GM12892 (cell line): ENCODE results near the gene ZNF254.
"Not testable (repeated sequence)": the region's sequence is repeated elsewhere in the genome, so short reads cannot be mapped to it uniquely, and the experiment has no call there.

ENCODE experiments used
- DNase-seq: peaks from one replicate; pipeline ENCODE4 v3.0.0; 2011; ENCODE audit not compliant: insufficient read length
- FAIRE-seq: peaks from 2 replicates; lab custom pipeline; 2011; peaks lifted over from hg19 to GRCh38; lab: Jason Lieb, UNC
- POLR2A ChIP-seq: IDR thresholded peaks from 2 replicates; pipeline ENCODE4 v1.6.1; 2011; ENCODE audit warnings: low read depth, low read length, control low read depth
- POLR2AphosphoS5 ChIP-seq: IDR thresholded peaks from 2 replicates; pipeline ENCODE4 v1.6.1; 2011; ENCODE audit warnings: low read depth, low read length, control low read depth
- TAF1 ChIP-seq: IDR thresholded peaks from 2 replicates; pipeline ENCODE4 v1.6.1; 2011; ENCODE audit warnings: low read depth, mild to moderate bottlenecking, control low read depth, low read length, borderline replicate concordance

Gene ZNF254

GRCh38 chr19:24074720-24075454, 12.1 kb upstream of the ZNF254 start:
- no peak for DNase-seq
- no peak for FAIRE-seq
- TF ChIP-seq POLR2AphosphoS5, result no peak
- TF ChIP-seq TAF1, result no peak
- TF ChIP-seq POLR2A, result no peak

- not testable (repeated sequence) for DNase-seq, FAIRE-seq
Observed at GRCh38 chr19:24075530-24075929, 11.5 kb upstream of the ZNF254 start.

- no peak for FAIRE-seq
- no peak for DNase-seq
- TF ChIP-seq TAF1, result no peak
- TF ChIP-seq POLR2A, result no peak
- no peak for TF ChIP-seq POLR2AphosphoS5
Observed at GRCh38 chr19:24078680-24079079, 8.3 kb upstream of the ZNF254 start.

- FAIRE-seq (no peak), DNase-seq (no peak)
- TF ChIP-seq TAF1 (no peak), POLR2A (no peak), POLR2AphosphoS5 (no peak)
Observed at GRCh38 chr19:24081056-24081455, 5.9 kb upstream of the ZNF254 start.

- FAIRE-seq (no peak), DNase-seq (no peak)
- TF ChIP-seq POLR2A, result no peak
- TF ChIP-seq POLR2AphosphoS5, result no peak
- TF ChIP-seq TAF1, result no peak
Observed at GRCh38 chr19:24098359-24098758, 11.4 kb downstream of the ZNF254 start.

GRCh38 chr19:24099829-24100228, 12.8 kb downstream of the ZNF254 start:
- DNase-seq (no peak), FAIRE-seq (no peak)
- TF ChIP-seq POLR2AphosphoS5 (no peak), POLR2A (no peak), TAF1 (no peak)

- not testable (repeated sequence) for FAIRE-seq, DNase-seq
Observed at GRCh38 chr19:24100597-24100996, 13.6 kb downstream of the ZNF254 start.

- DNase-seq (no peak), FAIRE-seq (no peak)
- TF ChIP-seq POLR2A, result no peak
- no peak for TF ChIP-seq TAF1
- TF ChIP-seq POLR2AphosphoS5, result no peak
Observed at GRCh38 chr19:24101459-24102115, 14.6 kb downstream of the ZNF254 start.

- no peak for FAIRE-seq
- DNase-seq, result no peak
- no peak for TF ChIP-seq POLR2AphosphoS5
- no peak for TF ChIP-seq TAF1
- no peak for TF ChIP-seq POLR2A
Observed at GRCh38 chr19:24127601-24128000, 40.6 kb downstream of the ZNF254 start.

- no peak for FAIRE-seq
- no peak for TF ChIP-seq POLR2AphosphoS5
- TF ChIP-seq POLR2A, result no peak
- TF ChIP-seq TAF1, result no peak
- DNase-seq, result no peak
Observed at GRCh38 chr19:24140099-24140498, 53.1 kb downstream of the ZNF254 start.

GRCh38 chr19:24140591-24140990, 53.6 kb downstream of the ZNF254 start:
- TF ChIP-seq POLR2AphosphoS5 (no peak), POLR2A (no peak), TAF1 (no peak)
- DNase-seq (no peak), FAIRE-seq (no peak)

GRCh38 chr19:24141612-24142011, 54.6 kb downstream of the ZNF254 start:
- no peak for FAIRE-seq
- DNase-seq, result no peak
- no peak for TF ChIP-seq POLR2A
- no peak for TF ChIP-seq TAF1
- TF ChIP-seq POLR2AphosphoS5, result no peak
